Keratinocyte (primary cell): ENCODE data around the gene TRH.

Experiments
- CTCF ChIP-seq, 3 experiments: IDR thresholded peaks in 1 of 3; conservative IDR thresholded peaks in 1 of 3; optimal IDR thresholded peaks in 1 of 3; 2 replicates in 2 of 3; 3 replicates in 1 of 3; pipeline versions ENCODE3 to v1.5.1; 2011; ENCODE audit warnings: low read length in 3 of 3, mild to moderate bottlenecking in 3 of 3, moderate library complexity in 2 of 3, control low read depth in 1 of 3, inconsistent platforms in 1 of 3; ENCODE audit not compliant: insufficient read depth in 2 of 3; ENCODE audit errors: extremely low read depth in 1 of 3
- EZH2 ChIP-seq: IDR thresholded peaks from one replicate; pipeline ENCODE4 v1.6.1; 2012; ENCODE audit warnings: inconsistent platforms, mild to moderate bottlenecking, low read length, moderate library complexity

GRCh38 chr3:129927072-129927471 lies 47.4 kb upstream of the TRH start:
- TF ChIP-seq CTCF (optimal IDR thresholded peaks at IDR 0.05 in 1 of 3, IDR thresholded peaks at IDR 0.05 in 1 of 3, conservative IDR thresholded peaks at IDR 0.05 in 1 of 3; ENCODE audit: extremely low read depth in 1 of 3, insufficient read depth in 2 of 3, low read length in 3 of 3), result no peak
- TF ChIP-seq EZH2, result no peak
